ENCODE results near the gene PPT2.
"Not testable (repeated sequence)": the region's sequence is repeated elsewhere in the genome, so short reads cannot be mapped to it uniquely, and the experiment has no call there.

The PPT2 gene

GRCh38 chr6:32183483-32184083 is 29.6 kb downstream of the PPT2 start:
- no peak overlapping the region for H3K4me3 ChIP-seq (IDR thresholded peaks at IDR 0.05; ENCODE audit: insufficient read depth, low read depth, low read length)
- no peak overlapping the region for H3K27ac ChIP-seq
- H2AFZ ChIP-seq (ENCODE audit: low read depth), result no peak overlapping the region
- TF ChIP-seq, protein P1, sequence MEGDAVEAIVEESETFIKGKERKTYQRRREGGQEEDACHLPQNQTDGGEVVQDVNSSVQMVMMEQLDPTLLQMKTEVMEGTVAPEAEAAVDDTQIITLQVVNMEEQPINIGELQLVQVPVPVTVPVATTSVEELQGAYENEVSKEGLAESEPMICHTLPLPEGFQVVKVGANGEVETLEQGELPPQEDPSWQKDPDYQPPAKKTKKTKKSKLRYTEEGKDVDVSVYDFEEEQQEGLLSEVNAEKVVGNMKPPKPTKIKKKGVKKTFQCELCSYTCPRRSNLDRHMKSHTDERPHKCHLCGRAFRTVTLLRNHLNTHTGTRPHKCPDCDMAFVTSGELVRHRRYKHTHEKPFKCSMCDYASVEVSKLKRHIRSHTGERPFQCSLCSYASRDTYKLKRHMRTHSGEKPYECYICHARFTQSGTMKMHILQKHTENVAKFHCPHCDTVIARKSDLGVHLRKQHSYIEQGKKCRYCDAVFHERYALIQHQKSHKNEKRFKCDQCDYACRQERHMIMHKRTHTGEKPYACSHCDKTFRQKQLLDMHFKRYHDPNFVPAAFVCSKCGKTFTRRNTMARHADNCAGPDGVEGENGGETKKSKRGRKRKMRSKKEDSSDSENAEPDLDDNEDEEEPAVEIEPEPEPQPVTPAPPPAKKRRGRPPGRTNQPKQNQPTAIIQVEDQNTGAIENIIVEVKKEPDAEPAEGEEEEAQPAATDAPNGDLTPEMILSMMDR (conservative IDR thresholded peaks at IDR 0.05; ENCODE audit: low read depth, low read length), result no peak
- H3K27me3 ChIP-seq (ENCODE audit: insufficient read depth, low read depth), result no peaks in the 10 kb centered on the region
- H3K9ac ChIP-seq, result no peak overlapping the region
- H4K20me1 ChIP-seq (ENCODE audit: insufficient read depth), result no peaks in the 10 kb centered on the region
- H3K4me2 ChIP-seq, result no peak overlapping the region
- no peaks in the 10 kb centered on the region for H3K36me3 ChIP-seq (ENCODE audit: insufficient read depth)
- peaks cover 2% of the 10 kb centered on the region; the same call in 1 of the 2 replicates for H3K79me2 ChIP-seq (ENCODE audit: insufficient read depth, low read depth)
- H3K4me1 ChIP-seq (ENCODE audit: low read depth, poor library complexity, severe bottlenecking), result peaks cover 8% of the 10 kb centered on the region

DNA sequence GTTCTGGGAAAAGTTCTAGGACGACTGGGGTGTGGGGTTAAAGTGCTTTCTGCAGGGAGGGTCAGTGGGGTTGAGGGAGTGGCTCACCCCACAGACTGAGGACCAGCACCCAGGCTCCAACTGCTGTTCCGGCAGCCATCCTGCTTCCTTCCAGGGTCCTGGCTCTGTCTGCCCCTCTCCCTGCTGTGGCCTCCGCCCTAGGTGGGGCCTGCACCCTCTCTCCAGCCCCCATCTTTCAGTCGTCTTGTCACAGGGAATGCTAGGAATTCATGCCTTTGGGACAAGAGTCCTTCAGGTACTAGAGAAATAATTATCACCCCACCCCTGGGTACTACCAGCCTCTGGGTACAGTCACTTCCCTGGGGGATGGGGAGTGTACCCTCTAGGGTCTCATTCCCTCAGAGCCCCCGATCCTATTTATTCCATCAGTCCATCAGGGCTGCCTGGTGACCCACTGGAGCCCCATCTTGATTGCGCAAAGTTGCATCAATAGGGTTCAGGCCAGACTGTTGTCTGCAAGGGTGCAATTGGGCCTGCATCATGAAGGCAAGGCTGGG is 30.2 kb downstream of the PPT2 start, which contains the start of gene AGER:
TSS of gene AGER (minus strand) at position 170 of the 557 bp plus-strand sequence. CDS start at position 139, 31 bp downstream.
- Histone ChIP-seq H3K27ac (no peak within 1 kb of the TSS), H3K36me3 (ENCODE audit: insufficient read depth) (no peaks in the 10 kb centered on the region), H3K4me2 (no peak within 1 kb of the TSS), H3K27me3 (ENCODE audit: insufficient read depth, low read depth) (no peaks in the 10 kb centered on the region), H4K20me1 (ENCODE audit: insufficient read depth) (no peaks in the 10 kb centered on the region), H3K4me3 (IDR thresholded peaks at IDR 0.05; ENCODE audit: insufficient read depth, low read depth, low read length) (no peak within 1 kb of the TSS), H3K9ac (no peak within 1 kb of the TSS), H3K79me2 (ENCODE audit: insufficient read depth, low read depth) (peaks cover 8% of the 10 kb centered on the region), H3K4me1 (ENCODE audit: low read depth, poor library complexity, severe bottlenecking) (peaks cover 10% of the 10 kb centered on the region), H2AFZ (ENCODE audit: low read depth) (no peak within 1 kb of the TSS)
- TF ChIP-seq, protein P1 (conservative IDR thresholded peaks at IDR 0.05; ENCODE audit: low read depth, low read length), result no peak

DNA sequence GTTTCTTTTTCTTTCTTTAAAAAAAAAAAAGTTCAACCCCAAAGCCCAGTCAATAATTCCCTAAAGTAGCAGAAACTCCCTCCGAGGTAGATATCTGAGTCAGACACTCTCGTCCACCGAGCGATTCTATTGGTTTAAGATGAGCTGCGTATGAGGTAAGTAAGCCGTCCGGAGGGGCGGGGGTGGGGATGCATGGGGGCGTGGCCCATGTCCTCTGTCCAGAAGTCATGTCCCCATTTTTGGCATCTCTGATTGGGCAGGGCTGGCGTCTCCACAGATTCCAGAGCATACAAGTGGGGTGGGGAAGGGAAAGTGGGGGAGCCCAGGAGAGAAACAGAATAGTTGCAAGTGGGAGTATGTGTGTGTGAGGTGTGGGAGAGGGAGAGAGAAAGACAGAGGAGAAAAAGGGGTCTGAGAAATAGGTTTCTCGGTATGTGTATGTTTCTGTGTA is 31.8 kb downstream of the PPT2 start:
- H3K4me2 ChIP-seq; H3K27me3 ChIP-seq (ENCODE audit: insufficient read depth, low read depth); H3K4me3 ChIP-seq (IDR thresholded peaks at IDR 0.05; ENCODE audit: insufficient read depth, low read depth, low read length); H3K36me3 ChIP-seq (ENCODE audit: insufficient read depth); H4K20me1 ChIP-seq (ENCODE audit: insufficient read depth); H2AFZ ChIP-seq (ENCODE audit: low read depth); H3K4me1 ChIP-seq (ENCODE audit: low read depth, poor library complexity, severe bottlenecking); H3K9ac ChIP-seq; H3K27ac ChIP-seq: not testable (repeated sequence)
- peaks cover 11% of the 10 kb centered on the region for H3K79me2 ChIP-seq (ENCODE audit: insufficient read depth, low read depth)

GRCh38 chr6:32186151-32186840 is 32.4 kb downstream of the PPT2 start:
- H3K9ac ChIP-seq; H2AFZ ChIP-seq (ENCODE audit: low read depth); H3K27ac ChIP-seq; H3K27me3 ChIP-seq (ENCODE audit: insufficient read depth, low read depth); H3K4me2 ChIP-seq; H3K36me3 ChIP-seq (ENCODE audit: insufficient read depth); H3K4me3 ChIP-seq (IDR thresholded peaks at IDR 0.05; ENCODE audit: insufficient read depth, low read depth, low read length); H4K20me1 ChIP-seq (ENCODE audit: insufficient read depth): not testable (repeated sequence)
- H3K79me2 ChIP-seq (ENCODE audit: insufficient read depth, low read depth), result peaks cover 11% of the 10 kb centered on the region
- H3K4me1 ChIP-seq (ENCODE audit: low read depth, poor library complexity, severe bottlenecking), result peaks cover 15% of the 10 kb centered on the region

GRCh38 chr6:32187009-32187709 is 33.2 kb downstream of the PPT2 start:
- H3K4me3 ChIP-seq (IDR thresholded peaks at IDR 0.05; ENCODE audit: insufficient read depth, low read depth, low read length), result no peak overlapping the region
- TF ChIP-seq, protein P1 (conservative IDR thresholded peaks at IDR 0.05; ENCODE audit: low read depth, low read length), result no peak
- H3K4me2 ChIP-seq, result no peak overlapping the region
- no peak overlapping the region for H3K27ac ChIP-seq
- peaks cover 11% of the 10 kb centered on the region for H3K79me2 ChIP-seq (ENCODE audit: insufficient read depth, low read depth)
- H4K20me1 ChIP-seq (ENCODE audit: insufficient read depth), result no peaks in the 10 kb centered on the region
- H2AFZ ChIP-seq (ENCODE audit: low read depth), result no peak overlapping the region
- no peaks in the 10 kb centered on the region for H3K36me3 ChIP-seq (ENCODE audit: insufficient read depth)
- H3K27me3 ChIP-seq (ENCODE audit: insufficient read depth, low read depth), result no peaks in the 10 kb centered on the region
- H3K9ac ChIP-seq, result no peak overlapping the region
- peaks cover 23% of the 10 kb centered on the region for H3K4me1 ChIP-seq (ENCODE audit: low read depth, poor library complexity, severe bottlenecking)

- not testable (repeated sequence) for H3K36me3 ChIP-seq (ENCODE audit: insufficient read depth); H3K27me3 ChIP-seq (ENCODE audit: insufficient read depth, low read depth); H4K20me1 ChIP-seq (ENCODE audit: insufficient read depth); H3K27ac ChIP-seq; H3K4me2 ChIP-seq; H3K9ac ChIP-seq; H3K4me3 ChIP-seq (IDR thresholded peaks at IDR 0.05; ENCODE audit: insufficient read depth, low read depth, low read length); H2AFZ ChIP-seq (ENCODE audit: low read depth)
- peaks cover 30% of the 10 kb centered on the region for H3K4me1 ChIP-seq (ENCODE audit: low read depth, poor library complexity, severe bottlenecking)
- peaks cover 11% of the 10 kb centered on the region for H3K79me2 ChIP-seq (ENCODE audit: insufficient read depth, low read depth)
These were observed 33.9 kb downstream of the PPT2 start for GRCh38 chr6:32187725-32188380.

Data from KMS-11 (cell line).